ENCODE measurements around the gene ITCH. TPM values are rescaled to one million over a fixed set of nuclear protein-coding genes. Genes with fewer than 3 reads are reported as not detected.

The ITCH gene
- total and polyA plus RNA-seq, 11 donors: 6.0 to 49.0 (median 39.5) TPM

DNA sequence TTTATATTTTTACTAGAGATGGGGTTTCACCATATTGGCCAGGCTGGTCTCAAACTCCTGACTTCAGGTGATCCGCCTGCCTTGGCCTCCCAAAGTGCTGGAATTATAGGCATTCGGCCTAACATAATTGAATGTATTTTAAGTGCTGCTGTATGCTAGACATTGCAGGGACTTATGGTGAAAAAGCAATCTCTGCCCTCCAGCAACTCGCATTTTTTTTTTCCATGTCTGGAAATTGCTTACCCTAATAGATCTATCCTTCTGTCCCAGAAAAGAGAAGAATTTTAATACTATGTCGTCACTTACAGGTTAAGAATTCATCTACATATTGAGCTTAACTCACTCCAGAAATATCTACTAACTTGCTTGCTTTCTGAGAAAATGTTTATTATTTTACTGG is 10.4 kb downstream of the ITCH start:
- peaks cover 0 to 86% (median 67%) of the 10 kb centered on the region in 9 donors for H3K36me3 ChIP-seq
- DNase-seq (no peak), ATAC-seq (no peak)
- intact Hi-C loops (cut with DNase I): no loop called here
- no peak overlapping the region for H3K27ac ChIP-seq
- TF ChIP-seq, protein P1, sequence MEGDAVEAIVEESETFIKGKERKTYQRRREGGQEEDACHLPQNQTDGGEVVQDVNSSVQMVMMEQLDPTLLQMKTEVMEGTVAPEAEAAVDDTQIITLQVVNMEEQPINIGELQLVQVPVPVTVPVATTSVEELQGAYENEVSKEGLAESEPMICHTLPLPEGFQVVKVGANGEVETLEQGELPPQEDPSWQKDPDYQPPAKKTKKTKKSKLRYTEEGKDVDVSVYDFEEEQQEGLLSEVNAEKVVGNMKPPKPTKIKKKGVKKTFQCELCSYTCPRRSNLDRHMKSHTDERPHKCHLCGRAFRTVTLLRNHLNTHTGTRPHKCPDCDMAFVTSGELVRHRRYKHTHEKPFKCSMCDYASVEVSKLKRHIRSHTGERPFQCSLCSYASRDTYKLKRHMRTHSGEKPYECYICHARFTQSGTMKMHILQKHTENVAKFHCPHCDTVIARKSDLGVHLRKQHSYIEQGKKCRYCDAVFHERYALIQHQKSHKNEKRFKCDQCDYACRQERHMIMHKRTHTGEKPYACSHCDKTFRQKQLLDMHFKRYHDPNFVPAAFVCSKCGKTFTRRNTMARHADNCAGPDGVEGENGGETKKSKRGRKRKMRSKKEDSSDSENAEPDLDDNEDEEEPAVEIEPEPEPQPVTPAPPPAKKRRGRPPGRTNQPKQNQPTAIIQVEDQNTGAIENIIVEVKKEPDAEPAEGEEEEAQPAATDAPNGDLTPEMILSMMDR (IDR thresholded peaks at IDR 0.05): no peak
- TF ChIP-seq POLR2A (IDR thresholded peaks at IDR 0.05): no peak
- no peak overlapping the region for H3K4me3 ChIP-seq
- WGBS, 4 donors: 70 to 92% (median 79%) methylated on average over 4 of the region's 4 CpGs
- H3K27me3 ChIP-seq: no peaks in the 10 kb centered on the region
- peaks cover 0 to 24% (median 11%) of the 10 kb centered on the region in 12 donors for H3K4me1 ChIP-seq
- no peaks in the 10 kb centered on the region for H3K9me3 ChIP-seq

DNA sequence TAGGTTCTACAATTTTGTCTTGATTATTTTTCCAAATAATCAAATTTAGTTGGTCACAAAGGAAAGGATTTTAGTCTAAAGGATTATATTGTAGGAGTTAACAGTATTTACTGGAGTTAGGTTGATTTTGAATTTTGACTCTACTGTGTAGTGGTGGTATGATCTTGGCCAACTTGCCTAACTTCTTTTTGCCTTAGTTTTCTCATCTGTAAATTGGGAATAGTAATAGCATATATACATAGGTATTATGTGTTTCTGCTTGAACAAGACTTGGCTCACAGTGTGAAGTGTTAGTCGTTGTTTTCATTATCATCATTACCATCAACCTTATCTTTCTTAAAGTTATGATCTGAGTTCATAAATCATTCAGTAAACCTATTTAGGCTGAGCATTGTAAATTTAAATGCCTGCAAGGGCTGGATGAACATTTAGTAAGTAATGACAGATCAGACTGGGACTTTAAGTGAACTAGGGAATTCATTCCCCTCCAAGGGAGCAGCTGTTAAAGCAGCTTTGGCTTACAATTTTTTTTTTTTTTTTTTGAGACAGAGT is 11.2 kb downstream of the ITCH start:
- intact Hi-C loops (cut with DNase I): no loop called here
- ATAC-seq (no peak), DNase-seq (no peak)
- TF ChIP-seq, protein P1 (IDR thresholded peaks at IDR 0.05): no peak
- TF ChIP-seq POLR2A (IDR thresholded peaks at IDR 0.05): no peak
- Histone ChIP-seq H3K4me1 (peaks cover 0 to 29% (median 13%) of the 10 kb centered on the region in 12 donors), H3K9me3 (no peaks in the 10 kb centered on the region), H3K4me3 (no peak overlapping the region), H3K27me3 (no peaks in the 10 kb centered on the region), H3K27ac (no peak overlapping the region), H3K36me3 (peaks cover 0 to 79% (median 64%) of the 10 kb centered on the region in 9 donors)
- 65 to 76% (median 68%) methylated on average over 1 of the region's 1 CpG for WGBS, 4 donors

DNA sequence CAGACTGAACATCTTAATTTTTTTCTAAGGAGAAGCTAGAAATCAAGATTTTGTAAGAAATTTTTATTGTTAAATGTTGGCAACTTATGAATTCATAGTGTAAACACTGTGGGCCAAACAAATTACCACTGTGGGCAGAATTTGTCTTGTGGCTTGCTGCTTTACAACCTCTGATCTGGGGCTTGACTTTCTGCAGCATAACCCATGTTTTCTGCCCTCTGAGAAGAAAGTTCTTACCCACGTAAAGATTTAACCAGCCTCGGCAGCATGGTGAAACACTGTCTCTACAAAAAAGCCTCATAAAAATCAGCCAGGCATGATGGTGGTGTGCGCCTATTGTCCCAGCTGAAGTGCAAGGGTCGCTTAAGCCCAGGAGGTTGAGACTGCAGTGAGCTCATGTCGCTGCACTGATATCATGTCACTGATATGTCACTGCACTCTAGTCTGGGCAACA is 12.9 kb downstream of the ITCH start:
- intact Hi-C loops (cut with DNase I): no loop called here
- DNase-seq (no peak), ATAC-seq (peak in 2 of 4 donors; percentile 37 to 59)
- WGBS, 4 donors: 56 to 78% (median 74%) methylated on average over 5 of the region's 5 CpGs
- Histone ChIP-seq H3K9me3 (no peaks in the 10 kb centered on the region), H3K4me3 (no peak overlapping the region), H3K4me1 (peaks cover 0 to 31% (median 13%) of the 10 kb centered on the region in 12 donors), H3K36me3 (peaks cover 0 to 64% (median 48%) of the 10 kb centered on the region in 9 donors), H3K27ac (peak overlapping the region in 1 of 12 donors; percentile 22), H3K27me3 (no peaks in the 10 kb centered on the region)
- no peak for TF ChIP-seq POLR2A (IDR thresholded peaks at IDR 0.05)
- TF ChIP-seq, protein P1 (IDR thresholded peaks at IDR 0.05): no peak

DNA sequence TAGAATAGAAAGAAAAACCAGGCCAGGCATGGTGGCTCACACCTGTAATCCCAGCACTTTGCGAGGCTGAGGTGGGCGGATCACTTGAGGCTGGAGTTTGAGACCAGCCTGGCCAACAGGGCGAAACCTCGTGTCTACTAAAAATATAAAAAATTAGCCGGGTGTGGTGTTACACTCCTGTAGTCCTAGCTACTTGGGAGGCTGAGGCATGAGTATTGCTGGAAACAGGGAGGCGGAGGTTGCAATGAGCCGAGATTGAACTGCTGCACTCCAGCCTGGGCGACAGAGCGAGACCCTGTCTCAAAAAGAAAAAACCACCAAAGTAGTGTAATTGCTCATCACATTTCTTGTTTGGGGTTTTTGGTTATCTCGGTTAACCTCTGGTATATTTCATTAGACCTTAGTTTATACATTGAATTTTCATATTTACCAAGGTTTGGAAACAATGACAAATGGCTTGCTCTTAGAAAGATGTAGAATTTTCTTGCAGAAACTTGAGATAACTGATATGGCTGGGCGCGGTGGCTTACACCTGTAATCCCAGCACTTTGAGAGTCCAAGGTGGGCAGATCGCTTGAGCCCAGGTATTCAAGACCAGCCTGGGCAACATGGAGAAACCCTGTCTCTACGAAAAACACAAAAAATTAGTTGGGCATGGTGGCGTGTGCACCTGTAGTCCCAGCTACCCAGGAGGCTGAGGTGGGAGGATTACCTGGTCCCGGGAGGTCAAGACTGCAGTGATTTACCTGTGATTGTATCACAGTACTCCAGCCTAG is 14.2 kb downstream of the ITCH start:
- Histone ChIP-seq H3K36me3 (peaks cover 0 to 64% (median 38%) of the 10 kb centered on the region in 9 donors), H3K4me3 (no peak overlapping the region), H3K9me3 (no peaks in the 10 kb centered on the region), H3K27ac (no peak overlapping the region), H3K4me1 (peaks cover 0 to 31% (median 13%) of the 10 kb centered on the region in 12 donors), H3K27me3 (no peaks in the 10 kb centered on the region)
- 93 to 94% (median 94%) methylated on average over 16 of the region's 16 CpGs for WGBS, 4 donors
- intact Hi-C loops (cut with DNase I): no loop called here
- TF ChIP-seq, protein P1 (IDR thresholded peaks at IDR 0.05): no peak
- no peak for TF ChIP-seq POLR2A (IDR thresholded peaks at IDR 0.05)
- ATAC-seq (no peak), DNase-seq (no peak)
